H9 (cell line): ENCODE measurements around the gene GPC3. TPM values are rescaled to one million over a fixed set of nuclear protein-coding genes. Genes with fewer than 3 reads are reported as not detected.

ENCODE experiments used
- DNase-seq: peaks from one replicate; pipeline ENCODE4 v3.0.0-alpha.2; 2017
- H2AFZ ChIP-seq: one replicate; pipeline ENCODE4 v1.6.1; 2013; ENCODE audit warnings: mild to moderate bottlenecking, low read length, control low read depth, moderate library complexity
- H2AK5ac ChIP-seq: 2 replicates; pipeline ENCODE4 v1.6.1; 2013; ENCODE audit warnings: low read length, control low read depth, mixed read lengths; ENCODE audit not compliant: insufficient read length
- H2BK120ac ChIP-seq: one replicate; pipeline ENCODE4 v1.6.1; 2013; ENCODE audit warnings: low read depth, mild to moderate bottlenecking, low read length, control low read depth, inconsistent platforms; ENCODE audit not compliant: poor library complexity, severe bottlenecking
- H2BK12ac ChIP-seq: 2 replicates; pipeline ENCODE4 v1.6.1; 2013; ENCODE audit warnings: low read length, control low read depth, mixed read lengths, low read depth; ENCODE audit not compliant: insufficient read length
- H2BK15ac ChIP-seq: 2 replicates; pipeline ENCODE4 v1.6.1; 2013; ENCODE audit warnings: low read depth, low read length, control low read depth
- H2BK20ac ChIP-seq: one replicate; pipeline ENCODE4 v1.6.1; 2013; ENCODE audit warnings: low read depth, mild to moderate bottlenecking, low read length, control low read depth, inconsistent platforms; ENCODE audit not compliant: poor library complexity, severe bottlenecking
- H2BK5ac ChIP-seq: 2 replicates; pipeline ENCODE4 v1.6.1; 2013; ENCODE audit warnings: low read length, control low read depth, mixed read lengths; ENCODE audit not compliant: insufficient read length
- H3K14ac ChIP-seq: 2 replicates; pipeline ENCODE4 v1.6.1; 2013; ENCODE audit warnings: low read length, control low read depth; ENCODE audit not compliant: insufficient read depth
- H3K18ac ChIP-seq: 2 replicates; pipeline ENCODE4 v1.6.1; 2013; ENCODE audit warnings: low read depth, mild to moderate bottlenecking, mixed read lengths, low read length, control low read depth; ENCODE audit not compliant: insufficient read length
- H3K23ac ChIP-seq: 2 replicates; pipeline ENCODE4 v1.6.1; 2013; ENCODE audit warnings: low read length, control low read depth, mixed read lengths, low read depth; ENCODE audit not compliant: insufficient read length
- H3K23me2 ChIP-seq: 2 replicates; pipeline ENCODE4 v1.6.1; 2013; ENCODE audit warnings: low read depth, mild to moderate bottlenecking, mixed read lengths, low read length, control low read depth; ENCODE audit not compliant: insufficient read length, poor library complexity, severe bottlenecking
- H3K27ac ChIP-seq: 2 replicates; pipeline ENCODE4 v1.5.1; 2013; ENCODE audit warnings: low read length, control low read depth, mixed read lengths, low read depth; ENCODE audit not compliant: insufficient read length
- H3K27me3 ChIP-seq: 2 replicates; pipeline ENCODE4 v1.6.1; 2013; ENCODE audit warnings: low read length, control low read depth, inconsistent platforms; ENCODE audit not compliant: insufficient read depth
- H3K4ac ChIP-seq: 2 replicates; pipeline ENCODE4 v1.6.1; 2013; ENCODE audit warnings: low read depth, mild to moderate bottlenecking, control low read depth, inconsistent platforms, low read length, moderate library complexity
- H3K4me1 ChIP-seq: 2 replicates; pipeline ENCODE4 v1.6.1; 2013; ENCODE audit warnings: low read length, control low read depth, inconsistent platforms; ENCODE audit not compliant: insufficient read depth
- H3K4me2 ChIP-seq: 2 replicates; pipeline ENCODE4 v1.6.1; 2013; ENCODE audit warnings: low read length, control low read depth, mixed read lengths; ENCODE audit not compliant: insufficient read length, insufficient read depth
- H3K56ac ChIP-seq: 2 replicates; pipeline ENCODE4 v1.6.1; 2013; ENCODE audit warnings: low read depth, mild to moderate bottlenecking, mixed read lengths, low read length, control low read depth; ENCODE audit not compliant: insufficient read length
- H3K79me1 ChIP-seq: 2 replicates; pipeline ENCODE4 v1.6.1; 2013; ENCODE audit warnings: low read depth, mild to moderate bottlenecking, moderate library complexity, low read length, control low read depth, inconsistent platforms; ENCODE audit not compliant: insufficient read depth, poor library complexity, severe bottlenecking
- H3K79me2 ChIP-seq: 2 replicates; pipeline ENCODE4 v1.6.1; 2013; ENCODE audit warnings: low read length, control low read depth, inconsistent platforms; ENCODE audit not compliant: insufficient read depth
- H3K9ac ChIP-seq: 2 replicates; pipeline ENCODE4 v1.6.1; 2013; ENCODE audit warnings: low read length, control low read depth, mixed read lengths; ENCODE audit not compliant: insufficient read length; ENCODE audit errors: extremely low read depth
- H3K9me3 ChIP-seq: one replicate; pipeline ENCODE4 v1.6.1; 2013; ENCODE audit warnings: low read depth, low read length, inconsistent platforms; ENCODE audit not compliant: control insufficient read depth
- H3T11ph ChIP-seq: one replicate; pipeline ENCODE4 v1.6.1; 2013; ENCODE audit warnings: mild to moderate bottlenecking, low read length, control low read depth, inconsistent platforms
- H4K20me1 ChIP-seq: one replicate; pipeline ENCODE4 v1.6.1; 2013; ENCODE audit not compliant: control insufficient read depth, insufficient read length, insufficient read depth
- H4K5ac ChIP-seq: 2 replicates; pipeline ENCODE4 v1.6.1; 2013; ENCODE audit warnings: low read depth, mild to moderate bottlenecking, mixed read lengths, low read length, control low read depth; ENCODE audit not compliant: insufficient read length
- H4K8ac ChIP-seq: replicated peaks from 2 replicates; pipeline ENCODE4 v1.6.1; 2013; ENCODE audit warnings: low read length, control low read depth, mixed read lengths, low read depth; ENCODE audit not compliant: insufficient read length
- H4K91ac ChIP-seq: 2 replicates; pipeline ENCODE4 v1.6.1; 2013; ENCODE audit warnings: low read depth, mild to moderate bottlenecking, moderate library complexity, mixed read lengths, low read length, control low read depth; ENCODE audit not compliant: insufficient read length
- H3K27ac Mint-ChIP-seq, 3 experiments: 2 replicates in 2 of 3; 3 replicates in 1 of 3; pipeline ENCODE4 v1.8.0; 2020 to 2021; ENCODE audit warnings: mixed read lengths in 3 of 3, mild to moderate bottlenecking in 1 of 3, moderate library complexity in 1 of 3
- H3K27me3 Mint-ChIP-seq: 2 replicates; pipeline ENCODE4 v1.8.0; 2021; ENCODE audit warnings: low read depth, mild to moderate bottlenecking, moderate library complexity, mixed read lengths
- H3K36me3 Mint-ChIP-seq, 3 experiments: 2 replicates in 2 of 3; 3 replicates in 1 of 3; pipeline ENCODE4 v1.8.0; 2020 to 2021; ENCODE audit warnings: low read depth in 3 of 3, mixed read lengths in 3 of 3; ENCODE audit not compliant: insufficient read depth in 1 of 3
- H3K4me1 Mint-ChIP-seq, 2 experiments: 2 replicates each; pipeline ENCODE4 v1.8.0; 2020; ENCODE audit warnings: mixed read lengths in 2 of 2
- H3K4me3 Mint-ChIP-seq, 2 experiments: 2 replicates in 1 of 2; 3 replicates in 1 of 2; pipeline ENCODE4 v1.8.0; 2020 to 2021; ENCODE audit warnings: mild to moderate bottlenecking in 2 of 2, mixed read lengths in 2 of 2, moderate library complexity in 1 of 2
- H3K9me3 Mint-ChIP-seq, 2 experiments: 2 replicates in 1 of 2; 3 replicates in 1 of 2; pipeline ENCODE4 v1.8.0; 2020; ENCODE audit warnings: mild to moderate bottlenecking in 2 of 2, mixed read lengths in 2 of 2, moderate library complexity in 1 of 2
- total RNA-seq: library from RNA; stranded (reverse); gene quantifications from 2 replicates; pipeline ENCODE4 v1.2.1, GENCODE V29; 2021
- TF ChIP-seq, protein P1 (sequence below): fragments of 200-600 bp; sonication (generic); conservative IDR thresholded peaks from 3 replicates; pipeline ENCODE4 v1.8.0; 2021; ENCODE audit warnings: antibody characterized with exemption, mild to moderate bottlenecking

The GPC3 gene
- total RNA-seq, 1 experiment from 2014 or later, result 108 TPM

DNA sequence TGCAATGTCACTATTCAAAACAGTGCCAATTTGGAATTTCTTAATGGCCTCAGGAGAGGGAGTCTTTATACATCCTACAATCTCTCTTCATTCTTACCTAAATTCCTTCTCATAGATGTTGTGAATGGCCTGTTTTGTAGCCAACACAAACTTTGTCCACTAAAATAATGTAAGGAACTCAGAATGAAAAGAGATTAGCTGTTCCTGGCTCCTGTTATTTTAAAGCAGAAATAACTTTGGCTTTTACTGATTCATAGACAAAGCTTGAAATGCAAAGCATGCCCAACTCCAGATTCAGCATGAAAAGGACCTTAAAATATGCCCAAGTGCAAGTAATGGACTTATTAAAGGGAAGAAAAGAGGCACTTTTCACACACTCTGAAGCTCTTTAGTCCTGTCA, 424.1 kb downstream of the GPC3 start:
- Histone ChIP-seq H3K23me2 (no peaks in the 10 kb centered on the region), H2BK20ac (no peak overlapping the region), H3K18ac (no peak overlapping the region), H2AK5ac (no peak overlapping the region), H3K79me2 (no peaks in the 10 kb centered on the region), H2AFZ (no peak overlapping the region), H2BK15ac (no peak overlapping the region), H3T11ph (no peak overlapping the region), H4K8ac (no peak overlapping the region), H2BK120ac (no peak overlapping the region), H3K27ac (no peak overlapping the region), H3K27me3 (no peaks in the 10 kb centered on the region), H3K14ac (no peak overlapping the region), H3K9me3 (no peaks in the 10 kb centered on the region), H4K5ac (no peak overlapping the region), H3K4me1 (peaks cover 6% of the 10 kb centered on the region), H3K56ac (no peak overlapping the region), H3K79me1 (no peaks in the 10 kb centered on the region), H4K91ac (no peak overlapping the region), H3K23ac (no peak overlapping the region), H4K20me1 (no peaks in the 10 kb centered on the region), H2BK5ac (no peak overlapping the region), H3K4me2 (no peak overlapping the region), H3K4ac (no peak overlapping the region), H2BK12ac (no peak overlapping the region), H3K9ac (no peak overlapping the region)
- Mint-ChIP-seq H3K9me3 (no peaks in the 10 kb centered on the region; a peak in 1 of 5 replicates), H3K27ac (no peak overlapping the region; a peak in 1 of 7 replicates), H3K4me3 (no peak overlapping the region), H3K4me1 (peaks cover 43 to 49% of the 10 kb centered on the region in 2 experiments), H3K36me3 (peaks cover 0 to 10% (median 8%) of the 10 kb centered on the region in 3 experiments; a peak in 5 of 7 replicates), H3K27me3 (no peaks in the 10 kb centered on the region; the same call in 1 of the 2 replicates)
- no peak for DNase-seq
- TF ChIP-seq, protein P1, sequence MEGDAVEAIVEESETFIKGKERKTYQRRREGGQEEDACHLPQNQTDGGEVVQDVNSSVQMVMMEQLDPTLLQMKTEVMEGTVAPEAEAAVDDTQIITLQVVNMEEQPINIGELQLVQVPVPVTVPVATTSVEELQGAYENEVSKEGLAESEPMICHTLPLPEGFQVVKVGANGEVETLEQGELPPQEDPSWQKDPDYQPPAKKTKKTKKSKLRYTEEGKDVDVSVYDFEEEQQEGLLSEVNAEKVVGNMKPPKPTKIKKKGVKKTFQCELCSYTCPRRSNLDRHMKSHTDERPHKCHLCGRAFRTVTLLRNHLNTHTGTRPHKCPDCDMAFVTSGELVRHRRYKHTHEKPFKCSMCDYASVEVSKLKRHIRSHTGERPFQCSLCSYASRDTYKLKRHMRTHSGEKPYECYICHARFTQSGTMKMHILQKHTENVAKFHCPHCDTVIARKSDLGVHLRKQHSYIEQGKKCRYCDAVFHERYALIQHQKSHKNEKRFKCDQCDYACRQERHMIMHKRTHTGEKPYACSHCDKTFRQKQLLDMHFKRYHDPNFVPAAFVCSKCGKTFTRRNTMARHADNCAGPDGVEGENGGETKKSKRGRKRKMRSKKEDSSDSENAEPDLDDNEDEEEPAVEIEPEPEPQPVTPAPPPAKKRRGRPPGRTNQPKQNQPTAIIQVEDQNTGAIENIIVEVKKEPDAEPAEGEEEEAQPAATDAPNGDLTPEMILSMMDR, result no peak
